ENCODE measurements around the gene CFAP54. TPM values are rescaled to one million over a fixed set of nuclear protein-coding genes. Genes with fewer than 3 reads are reported as not detected.

Gene CFAP54
- total RNA-seq, 1 donor: 0.21 TPM

- no peaks in the 10 kb centered on the region for H3K27me3 ChIP-seq (ENCODE audit: insufficient read depth, low read length)
- H3K4me1 ChIP-seq (ENCODE audit: insufficient read depth, low read length): peaks cover 8% of the 10 kb centered on the region
- H3K4me3 ChIP-seq (ENCODE audit: low read length): no peak overlapping the region
- no peaks in the 10 kb centered on the region for H3K9me3 ChIP-seq (ENCODE audit: low read depth, low read length)
Measured at GRCh38 chr12:96495155-96495554, 5.8 kb downstream of the CFAP54 start.

GRCh38 chr12:96495841-96496545 lies 6.6 kb downstream of the CFAP54 start:
- no peak overlapping the region for H3K4me3 ChIP-seq (ENCODE audit: low read length)
- H3K4me1 ChIP-seq (ENCODE audit: insufficient read depth, low read length): peaks cover 12% of the 10 kb centered on the region
- H3K27me3 ChIP-seq (ENCODE audit: insufficient read depth, low read length): no peaks in the 10 kb centered on the region
- no peaks in the 10 kb centered on the region for H3K9me3 ChIP-seq (ENCODE audit: low read depth, low read length)

- Histone ChIP-seq H3K9me3 (ENCODE audit: low read depth, low read length) (no peaks in the 10 kb centered on the region), H3K4me3 (ENCODE audit: low read length) (no peak overlapping the region)
Measured at GRCh38 chr12:96496944-96497343, 7.6 kb downstream of the CFAP54 start.

DNA sequence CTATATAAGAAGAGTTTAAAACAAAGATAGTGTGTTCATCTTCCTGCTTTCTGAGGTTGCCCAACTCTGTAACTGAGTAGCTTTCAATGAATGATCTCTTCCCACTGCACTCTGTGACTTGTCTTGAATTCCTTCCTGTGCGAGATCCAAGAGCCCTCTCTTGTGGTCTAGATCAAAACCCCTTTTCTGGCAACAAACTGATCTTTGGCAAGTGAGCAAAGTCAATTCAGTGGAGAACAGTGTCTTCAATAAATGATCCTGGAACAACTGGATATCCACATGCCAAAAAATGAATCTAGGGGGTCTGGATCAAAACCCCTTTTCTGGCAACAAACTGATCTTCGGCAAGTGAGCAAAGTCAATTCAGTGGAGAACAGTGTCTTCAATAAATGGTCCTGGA lies 8.5 kb downstream of the CFAP54 start:
- no peak overlapping the region for H3K4me3 ChIP-seq (ENCODE audit: low read length)
- no peaks in the 10 kb centered on the region for H3K27me3 ChIP-seq (ENCODE audit: insufficient read depth, low read length)
- peaks cover 31% of the 10 kb centered on the region for H3K4me1 ChIP-seq (ENCODE audit: insufficient read depth, low read length)

More at GRCh38 chr12:96496944-96497343, 7.6 kb downstream of the CFAP54 start:
- no peaks in the 10 kb centered on the region for H3K27me3 ChIP-seq (ENCODE audit: insufficient read depth, low read length)
- peaks cover 22% of the 10 kb centered on the region for H3K4me1 ChIP-seq (ENCODE audit: insufficient read depth, low read length)

DNA sequence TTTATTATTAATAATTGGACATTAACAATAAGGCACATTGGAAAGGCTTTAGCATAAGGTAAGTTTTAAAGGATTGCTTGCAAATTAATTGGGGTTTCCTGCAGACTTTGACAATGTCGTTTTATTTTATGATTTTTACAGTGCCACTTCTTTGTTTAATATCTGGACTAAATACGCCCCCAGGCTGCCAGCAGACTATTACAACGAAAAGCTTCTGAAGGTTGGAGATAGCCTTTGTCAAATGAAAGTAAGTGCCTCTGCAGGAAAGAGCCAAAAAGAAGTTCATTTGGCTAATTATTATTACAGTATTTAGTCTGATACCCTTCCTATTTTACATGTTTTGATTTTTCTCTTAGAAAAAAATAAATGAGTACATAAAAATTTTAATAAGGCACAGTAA lies 11.3 kb downstream of the CFAP54 start:
- H3K9me3 ChIP-seq (ENCODE audit: low read depth, low read length): no peaks in the 10 kb centered on the region
- no peak overlapping the region for H3K4me3 ChIP-seq (ENCODE audit: low read length)
- no peaks in the 10 kb centered on the region for H3K27me3 ChIP-seq (ENCODE audit: insufficient read depth, low read length)
- H3K4me1 ChIP-seq (ENCODE audit: insufficient read depth, low read length): peaks cover 29% of the 10 kb centered on the region

More for the DNA sequence above, 8.5 kb downstream of the CFAP54 start:
- H3K9me3 ChIP-seq (ENCODE audit: low read depth, low read length): no peaks in the 10 kb centered on the region

DNA sequence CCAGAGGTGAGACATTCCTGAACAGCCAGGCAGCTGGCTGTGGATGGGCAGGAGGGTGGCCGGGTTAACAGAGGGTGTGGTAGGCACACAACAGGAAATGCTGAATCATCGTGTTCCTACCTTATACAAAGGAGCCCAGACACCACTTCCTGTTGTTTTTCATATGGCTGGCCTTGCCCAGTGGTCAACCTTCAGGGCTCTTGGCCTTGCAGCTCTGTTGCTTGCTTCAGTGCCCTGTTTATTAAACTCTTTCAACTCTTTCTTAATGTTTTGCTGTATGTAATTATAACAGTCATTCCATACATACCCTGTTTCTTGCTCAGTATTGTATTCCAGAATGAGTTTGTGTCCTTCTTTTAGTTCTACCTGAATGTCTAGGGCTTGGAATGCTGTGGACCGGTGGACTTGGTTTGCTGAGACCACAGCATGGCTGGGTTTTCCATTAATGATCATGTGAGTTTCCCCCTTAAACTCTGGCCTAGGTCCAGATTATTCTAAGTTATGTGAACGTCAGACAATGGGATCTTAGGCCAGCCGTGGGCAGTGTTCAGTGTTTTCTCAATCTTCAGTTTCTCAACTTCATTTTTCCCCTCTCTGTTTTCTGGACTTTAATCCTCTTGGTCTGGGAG lies 11.9 kb downstream of the CFAP54 start:
- H3K4me1 ChIP-seq (ENCODE audit: insufficient read depth, low read length): peaks cover 27% of the 10 kb centered on the region
- H3K9me3 ChIP-seq (ENCODE audit: low read depth, low read length): no peaks in the 10 kb centered on the region
- no peaks in the 10 kb centered on the region for H3K27me3 ChIP-seq (ENCODE audit: insufficient read depth, low read length)
- H3K4me3 ChIP-seq (ENCODE audit: low read length): no peak overlapping the region

DNA sequence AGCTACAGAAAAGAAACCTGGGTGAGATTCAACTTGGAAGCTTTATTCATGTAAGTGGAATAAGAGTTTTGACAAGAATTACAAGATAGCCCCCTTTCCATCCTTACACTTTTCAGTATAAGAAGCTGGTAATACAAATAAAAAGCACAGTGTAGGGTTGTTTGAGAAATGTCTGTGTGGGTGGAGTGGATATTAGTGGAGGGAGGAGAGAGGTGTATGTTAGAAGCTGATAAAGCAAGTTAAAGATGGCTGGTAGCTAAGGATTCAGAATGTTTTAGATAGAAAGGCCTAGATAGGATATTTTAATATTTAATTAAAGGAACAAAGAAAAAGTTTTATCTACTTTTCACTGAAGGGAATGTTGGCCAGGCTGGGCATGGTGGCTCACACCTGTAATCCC lies 12.5 kb downstream of the CFAP54 start:
- Histone ChIP-seq H3K4me1 (ENCODE audit: insufficient read depth, low read length) (peaks cover 25% of the 10 kb centered on the region), H3K9me3 (ENCODE audit: low read depth, low read length) (no peaks in the 10 kb centered on the region), H3K4me3 (ENCODE audit: low read length) (no peak overlapping the region), H3K27me3 (ENCODE audit: insufficient read depth, low read length) (no peaks in the 10 kb centered on the region)

GRCh38 chr12:96502477-96502876 lies 13.1 kb downstream of the CFAP54 start:
- Histone ChIP-seq H3K27me3 (ENCODE audit: insufficient read depth, low read length) (no peaks in the 10 kb centered on the region), H3K9me3 (ENCODE audit: low read depth, low read length) (no peaks in the 10 kb centered on the region)

GRCh38 chr12:96502949-96503532 lies 13.7 kb downstream of the CFAP54 start:
- no peaks in the 10 kb centered on the region for H3K9me3 ChIP-seq (ENCODE audit: low read depth, low read length)
- H3K27me3 ChIP-seq (ENCODE audit: insufficient read depth, low read length): no peaks in the 10 kb centered on the region
- no peak overlapping the region for H3K4me3 ChIP-seq (ENCODE audit: low read length)

More at GRCh38 chr12:96502477-96502876, 13.1 kb downstream of the CFAP54 start:
- peaks cover 25% of the 10 kb centered on the region for H3K4me1 ChIP-seq (ENCODE audit: insufficient read depth, low read length)
- H3K4me3 ChIP-seq (ENCODE audit: low read length): no peak overlapping the region

DNA sequence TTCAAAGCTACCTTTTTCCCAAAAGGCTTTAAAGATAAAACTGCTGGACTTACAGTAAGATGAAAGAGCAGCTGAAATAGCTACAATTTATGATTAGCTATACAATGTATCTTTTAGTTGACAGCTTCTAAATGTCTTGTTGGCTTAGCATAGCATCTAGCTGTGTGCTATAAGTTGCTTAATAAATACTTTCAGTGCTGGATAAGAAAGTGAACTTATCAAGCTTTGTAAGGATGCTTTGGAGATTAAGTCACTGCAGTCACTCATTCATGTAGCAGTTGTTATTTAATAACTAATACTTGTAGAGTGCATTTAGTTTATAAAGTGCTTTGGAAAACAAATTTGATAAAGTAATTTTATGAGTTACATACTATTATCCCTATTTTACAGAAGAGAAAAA lies 14.6 kb downstream of the CFAP54 start:
- H3K9me3 ChIP-seq (ENCODE audit: low read depth, low read length): no peaks in the 10 kb centered on the region
- no peaks in the 10 kb centered on the region for H3K27me3 ChIP-seq (ENCODE audit: insufficient read depth, low read length)
- peaks cover 25% of the 10 kb centered on the region for H3K4me1 ChIP-seq (ENCODE audit: insufficient read depth, low read length)
- H3K4me3 ChIP-seq (ENCODE audit: low read length): no peak overlapping the region

More at GRCh38 chr12:96502949-96503532, 13.7 kb downstream of the CFAP54 start:
- H3K4me1 ChIP-seq (ENCODE audit: insufficient read depth, low read length): peaks cover 25% of the 10 kb centered on the region

DNA sequence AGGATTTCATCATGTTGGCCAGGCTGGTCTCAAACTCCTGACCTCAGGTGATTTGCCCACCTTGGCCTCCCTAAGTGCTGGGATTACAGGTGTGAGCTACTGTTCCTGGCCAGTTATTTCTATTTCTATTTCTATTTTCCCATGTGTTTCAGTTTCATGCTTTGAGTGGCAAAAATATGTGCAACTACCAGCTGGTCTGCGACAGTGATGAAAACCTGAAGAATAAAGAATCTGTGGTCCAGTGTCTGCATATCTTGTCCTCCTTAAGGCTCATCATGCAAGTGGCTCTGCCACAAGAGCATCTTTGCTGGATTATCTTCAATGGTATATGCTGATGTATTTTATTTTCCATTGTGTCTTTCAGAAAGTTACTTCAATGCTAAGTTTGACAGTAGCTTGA lies 17.4 kb downstream of the CFAP54 start:
- Histone ChIP-seq H3K4me1 (ENCODE audit: insufficient read depth, low read length) (peaks cover 13% of the 10 kb centered on the region), H3K9me3 (ENCODE audit: low read depth, low read length) (no peaks in the 10 kb centered on the region), H3K4me3 (ENCODE audit: low read length) (no peak overlapping the region), H3K27me3 (ENCODE audit: insufficient read depth, low read length) (no peaks in the 10 kb centered on the region)

DNA sequence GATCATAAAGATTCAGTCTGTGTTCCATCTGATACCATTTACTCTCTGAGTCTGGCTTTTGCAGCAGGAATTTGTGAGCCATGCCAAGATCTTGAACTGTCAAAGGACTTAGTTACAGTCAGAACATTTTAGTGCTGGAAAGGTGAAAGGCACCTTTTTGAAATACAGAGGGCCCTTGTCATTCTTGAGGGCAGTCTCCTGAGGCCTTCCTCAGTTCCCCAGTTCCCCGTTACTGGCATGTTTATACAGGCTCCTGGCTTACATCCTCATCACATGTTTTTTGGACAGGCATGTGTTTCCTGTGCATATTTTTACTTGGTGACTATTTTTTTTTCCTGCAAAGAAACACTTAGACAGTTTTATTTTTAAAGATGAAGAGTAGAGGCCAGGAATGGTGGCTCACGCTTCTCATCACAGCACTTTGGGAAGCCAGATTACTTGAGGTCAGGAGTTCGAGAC lies 21.0 kb downstream of the CFAP54 start:
- Histone ChIP-seq H3K9me3 (ENCODE audit: low read depth, low read length) (no peaks in the 10 kb centered on the region), H3K4me1 (ENCODE audit: insufficient read depth, low read length) (no peaks in the 10 kb centered on the region), H3K4me3 (ENCODE audit: low read length) (no peak overlapping the region), H3K27me3 (ENCODE audit: insufficient read depth, low read length) (no peaks in the 10 kb centered on the region)

DNA sequence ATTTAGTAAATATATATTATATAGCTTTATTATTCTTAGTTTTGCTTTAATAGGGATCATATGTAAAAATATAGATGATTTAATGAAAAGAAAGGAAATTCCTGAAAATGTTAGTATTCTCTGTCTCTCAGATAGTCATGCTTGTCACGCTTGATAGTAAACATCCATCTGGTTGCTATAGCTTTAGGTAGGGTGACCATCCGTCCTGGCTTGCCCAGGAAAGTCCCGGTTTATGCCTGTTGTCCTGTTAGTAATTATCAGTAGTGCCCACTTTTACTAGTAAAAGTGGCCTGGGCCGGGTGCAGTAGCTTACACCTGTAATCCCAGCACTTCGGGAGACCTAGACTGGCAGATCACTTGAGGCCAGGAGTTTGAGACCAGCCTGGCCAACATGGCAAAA lies 23.8 kb downstream of the CFAP54 start:
- H3K27me3 ChIP-seq (ENCODE audit: insufficient read depth, low read length): no peaks in the 10 kb centered on the region
- H3K4me1 ChIP-seq (ENCODE audit: insufficient read depth, low read length): no peaks in the 10 kb centered on the region
- H3K9me3 ChIP-seq (ENCODE audit: low read depth, low read length): no peaks in the 10 kb centered on the region
- H3K4me3 ChIP-seq (ENCODE audit: low read length): no peak overlapping the region

GRCh38 chr12:96513681-96514080 lies 24.3 kb downstream of the CFAP54 start:
- Histone ChIP-seq H3K27me3 (ENCODE audit: insufficient read depth, low read length) (no peaks in the 10 kb centered on the region), H3K4me3 (ENCODE audit: low read length) (no peak overlapping the region), H3K9me3 (ENCODE audit: low read depth, low read length) (no peaks in the 10 kb centered on the region), H3K4me1 (ENCODE audit: insufficient read depth, low read length) (no peaks in the 10 kb centered on the region)

DNA sequence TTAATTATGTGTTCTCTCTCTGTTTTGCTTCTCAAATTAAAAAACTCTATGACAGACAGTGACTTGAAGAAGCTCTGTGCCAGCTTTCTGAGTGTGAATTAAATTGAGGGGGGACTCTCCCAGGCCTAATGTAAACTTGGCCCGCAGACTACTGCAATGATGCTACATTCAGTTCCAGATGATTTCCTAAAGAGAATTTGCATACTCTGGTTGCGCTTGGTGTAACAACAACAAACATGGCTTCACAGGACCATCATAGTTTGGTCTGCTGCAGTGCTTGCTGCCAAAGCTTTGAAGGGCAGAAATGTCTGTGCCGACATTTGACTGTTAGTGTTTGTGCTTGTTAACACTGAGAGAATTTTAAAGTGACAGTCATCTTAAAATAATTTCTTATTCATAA lies 25.0 kb downstream of the CFAP54 start:
- no peaks in the 10 kb centered on the region for H3K4me1 ChIP-seq (ENCODE audit: insufficient read depth, low read length)
- no peaks in the 10 kb centered on the region for H3K9me3 ChIP-seq (ENCODE audit: low read depth, low read length)
- no peak overlapping the region for H3K4me3 ChIP-seq (ENCODE audit: low read length)
- no peaks in the 10 kb centered on the region for H3K27me3 ChIP-seq (ENCODE audit: insufficient read depth, low read length)

Measured in mononuclear cell (primary cell).